H9 (cell line): ENCODE results near the gene PTGS1. TPM values are rescaled to one million over a fixed set of nuclear protein-coding genes. Genes with fewer than 3 reads are reported as not detected.

Experiments
- DNase-seq: peaks from one replicate; pipeline ENCODE4 v3.0.0-alpha.2; 2017
- H2AFZ ChIP-seq: one replicate; pipeline ENCODE4 v1.6.1; 2013; ENCODE audit warnings: mild to moderate bottlenecking, low read length, control low read depth, moderate library complexity
- H2AK5ac ChIP-seq: 2 replicates; pipeline ENCODE4 v1.6.1; 2013; ENCODE audit warnings: low read length, control low read depth, mixed read lengths; ENCODE audit not compliant: insufficient read length
- H2BK120ac ChIP-seq: one replicate; pipeline ENCODE4 v1.6.1; 2013; ENCODE audit warnings: low read depth, mild to moderate bottlenecking, low read length, control low read depth, inconsistent platforms; ENCODE audit not compliant: poor library complexity, severe bottlenecking
- H2BK12ac ChIP-seq: 2 replicates; pipeline ENCODE4 v1.6.1; 2013; ENCODE audit warnings: low read length, control low read depth, mixed read lengths, low read depth; ENCODE audit not compliant: insufficient read length
- H2BK15ac ChIP-seq: 2 replicates; pipeline ENCODE4 v1.6.1; 2013; ENCODE audit warnings: low read depth, low read length, control low read depth
- H2BK20ac ChIP-seq: one replicate; pipeline ENCODE4 v1.6.1; 2013; ENCODE audit warnings: low read depth, mild to moderate bottlenecking, low read length, control low read depth, inconsistent platforms; ENCODE audit not compliant: poor library complexity, severe bottlenecking
- H2BK5ac ChIP-seq: 2 replicates; pipeline ENCODE4 v1.6.1; 2013; ENCODE audit warnings: low read length, control low read depth, mixed read lengths; ENCODE audit not compliant: insufficient read length
- H3K14ac ChIP-seq: 2 replicates; pipeline ENCODE4 v1.6.1; 2013; ENCODE audit warnings: low read length, control low read depth; ENCODE audit not compliant: insufficient read depth
- H3K18ac ChIP-seq: 2 replicates; pipeline ENCODE4 v1.6.1; 2013; ENCODE audit warnings: low read depth, mild to moderate bottlenecking, mixed read lengths, low read length, control low read depth; ENCODE audit not compliant: insufficient read length
- H3K23ac ChIP-seq: 2 replicates; pipeline ENCODE4 v1.6.1; 2013; ENCODE audit warnings: low read length, control low read depth, mixed read lengths, low read depth; ENCODE audit not compliant: insufficient read length
- H3K23me2 ChIP-seq: 2 replicates; pipeline ENCODE4 v1.6.1; 2013; ENCODE audit warnings: low read depth, mild to moderate bottlenecking, mixed read lengths, low read length, control low read depth; ENCODE audit not compliant: insufficient read length, poor library complexity, severe bottlenecking
- H3K27ac ChIP-seq: 2 replicates; pipeline ENCODE4 v1.5.1; 2013; ENCODE audit warnings: low read length, control low read depth, mixed read lengths, low read depth; ENCODE audit not compliant: insufficient read length
- H3K27me3 ChIP-seq: 2 replicates; pipeline ENCODE4 v1.6.1; 2013; ENCODE audit warnings: low read length, control low read depth, inconsistent platforms; ENCODE audit not compliant: insufficient read depth
- H3K4ac ChIP-seq: 2 replicates; pipeline ENCODE4 v1.6.1; 2013; ENCODE audit warnings: low read depth, mild to moderate bottlenecking, control low read depth, inconsistent platforms, low read length, moderate library complexity
- H3K4me1 ChIP-seq: 2 replicates; pipeline ENCODE4 v1.6.1; 2013; ENCODE audit warnings: low read length, control low read depth, inconsistent platforms; ENCODE audit not compliant: insufficient read depth
- H3K4me2 ChIP-seq: 2 replicates; pipeline ENCODE4 v1.6.1; 2013; ENCODE audit warnings: low read length, control low read depth, mixed read lengths; ENCODE audit not compliant: insufficient read length, insufficient read depth
- H3K56ac ChIP-seq: 2 replicates; pipeline ENCODE4 v1.6.1; 2013; ENCODE audit warnings: low read depth, mild to moderate bottlenecking, mixed read lengths, low read length, control low read depth; ENCODE audit not compliant: insufficient read length
- H3K79me1 ChIP-seq: 2 replicates; pipeline ENCODE4 v1.6.1; 2013; ENCODE audit warnings: low read depth, mild to moderate bottlenecking, moderate library complexity, low read length, control low read depth, inconsistent platforms; ENCODE audit not compliant: insufficient read depth, poor library complexity, severe bottlenecking
- H3K79me2 ChIP-seq: 2 replicates; pipeline ENCODE4 v1.6.1; 2013; ENCODE audit warnings: low read length, control low read depth, inconsistent platforms; ENCODE audit not compliant: insufficient read depth
- H3K9ac ChIP-seq: 2 replicates; pipeline ENCODE4 v1.6.1; 2013; ENCODE audit warnings: low read length, control low read depth, mixed read lengths; ENCODE audit not compliant: insufficient read length; ENCODE audit errors: extremely low read depth
- H3K9me3 ChIP-seq: one replicate; pipeline ENCODE4 v1.6.1; 2013; ENCODE audit warnings: low read depth, low read length, inconsistent platforms; ENCODE audit not compliant: control insufficient read depth
- H3T11ph ChIP-seq: one replicate; pipeline ENCODE4 v1.6.1; 2013; ENCODE audit warnings: mild to moderate bottlenecking, low read length, control low read depth, inconsistent platforms
- H4K20me1 ChIP-seq: one replicate; pipeline ENCODE4 v1.6.1; 2013; ENCODE audit not compliant: control insufficient read depth, insufficient read length, insufficient read depth
- H4K5ac ChIP-seq: 2 replicates; pipeline ENCODE4 v1.6.1; 2013; ENCODE audit warnings: low read depth, mild to moderate bottlenecking, mixed read lengths, low read length, control low read depth; ENCODE audit not compliant: insufficient read length
- H4K8ac ChIP-seq: replicated peaks from 2 replicates; pipeline ENCODE4 v1.6.1; 2013; ENCODE audit warnings: low read length, control low read depth, mixed read lengths, low read depth; ENCODE audit not compliant: insufficient read length
- H4K91ac ChIP-seq: 2 replicates; pipeline ENCODE4 v1.6.1; 2013; ENCODE audit warnings: low read depth, mild to moderate bottlenecking, moderate library complexity, mixed read lengths, low read length, control low read depth; ENCODE audit not compliant: insufficient read length
- H3K27ac Mint-ChIP-seq, 3 experiments: 2 replicates in 2 of 3; 3 replicates in 1 of 3; pipeline ENCODE4 v1.8.0; 2020 to 2021; ENCODE audit warnings: mixed read lengths in 3 of 3, mild to moderate bottlenecking in 1 of 3, moderate library complexity in 1 of 3
- H3K27me3 Mint-ChIP-seq: 2 replicates; pipeline ENCODE4 v1.8.0; 2021; ENCODE audit warnings: low read depth, mild to moderate bottlenecking, moderate library complexity, mixed read lengths
- H3K36me3 Mint-ChIP-seq, 3 experiments: 2 replicates in 2 of 3; 3 replicates in 1 of 3; pipeline ENCODE4 v1.8.0; 2020 to 2021; ENCODE audit warnings: low read depth in 3 of 3, mixed read lengths in 3 of 3; ENCODE audit not compliant: insufficient read depth in 1 of 3
- H3K4me1 Mint-ChIP-seq, 2 experiments: 2 replicates each; pipeline ENCODE4 v1.8.0; 2020; ENCODE audit warnings: mixed read lengths in 2 of 2
- H3K4me3 Mint-ChIP-seq, 2 experiments: 2 replicates in 1 of 2; 3 replicates in 1 of 2; pipeline ENCODE4 v1.8.0; 2020 to 2021; ENCODE audit warnings: mild to moderate bottlenecking in 2 of 2, mixed read lengths in 2 of 2, moderate library complexity in 1 of 2
- H3K9me3 Mint-ChIP-seq, 2 experiments: 2 replicates in 1 of 2; 3 replicates in 1 of 2; pipeline ENCODE4 v1.8.0; 2020; ENCODE audit warnings: mild to moderate bottlenecking in 2 of 2, mixed read lengths in 2 of 2, moderate library complexity in 1 of 2
- WGBS: extraction: QIAGEN DNeasy Blood & Tissue Kit; methylation state at CpG from one replicate; pipeline ENCODE4 v1.1.7; 2013; ENCODE audit warnings: missing lambda C conversion rate, low lambda C conversion rate, mixed read lengths; ENCODE audit not compliant: insufficient read length; ENCODE audit errors: extremely low coverage; 5-methylcytosine and 5-hydroxymethylcytosine counted together
- total RNA-seq: library from RNA; stranded (reverse); gene quantifications from 2 replicates; pipeline ENCODE4 v1.2.1, GENCODE V29; 2021
- TF ChIP-seq, protein P1 (sequence below): fragments of 200-600 bp; sonication (generic); conservative IDR thresholded peaks from 3 replicates; pipeline ENCODE4 v1.8.0; 2021; ENCODE audit warnings: antibody characterized with exemption, mild to moderate bottlenecking

Gene PTGS1
- total RNA-seq, 1 experiment from 2014 or later, result 1.3 TPM

- no peak overlapping the region for H2BK5ac ChIP-seq
- Mint-ChIP-seq H3K4me3 (no peak overlapping the region), H3K9me3 (peaks cover 7 to 11% of the 10 kb centered on the region in 2 experiments; a peak in 3 of 5 replicates), H3K36me3 (no peaks in the 10 kb centered on the region; a peak in 1 of 7 replicates), H3K27me3 (peaks cover 16% of the 10 kb centered on the region), H3K4me1 (no peaks in the 10 kb centered on the region), H3K27ac (no peak overlapping the region; a peak in 1 of 7 replicates)
- no peaks in the 10 kb centered on the region for H3K9me3 ChIP-seq
- no peaks in the 10 kb centered on the region for H3K23me2 ChIP-seq
- no peak overlapping the region for H3T11ph ChIP-seq
- TF ChIP-seq, protein P1, sequence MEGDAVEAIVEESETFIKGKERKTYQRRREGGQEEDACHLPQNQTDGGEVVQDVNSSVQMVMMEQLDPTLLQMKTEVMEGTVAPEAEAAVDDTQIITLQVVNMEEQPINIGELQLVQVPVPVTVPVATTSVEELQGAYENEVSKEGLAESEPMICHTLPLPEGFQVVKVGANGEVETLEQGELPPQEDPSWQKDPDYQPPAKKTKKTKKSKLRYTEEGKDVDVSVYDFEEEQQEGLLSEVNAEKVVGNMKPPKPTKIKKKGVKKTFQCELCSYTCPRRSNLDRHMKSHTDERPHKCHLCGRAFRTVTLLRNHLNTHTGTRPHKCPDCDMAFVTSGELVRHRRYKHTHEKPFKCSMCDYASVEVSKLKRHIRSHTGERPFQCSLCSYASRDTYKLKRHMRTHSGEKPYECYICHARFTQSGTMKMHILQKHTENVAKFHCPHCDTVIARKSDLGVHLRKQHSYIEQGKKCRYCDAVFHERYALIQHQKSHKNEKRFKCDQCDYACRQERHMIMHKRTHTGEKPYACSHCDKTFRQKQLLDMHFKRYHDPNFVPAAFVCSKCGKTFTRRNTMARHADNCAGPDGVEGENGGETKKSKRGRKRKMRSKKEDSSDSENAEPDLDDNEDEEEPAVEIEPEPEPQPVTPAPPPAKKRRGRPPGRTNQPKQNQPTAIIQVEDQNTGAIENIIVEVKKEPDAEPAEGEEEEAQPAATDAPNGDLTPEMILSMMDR, result no peak
- no peak overlapping the region for H3K56ac ChIP-seq
- H3K14ac ChIP-seq, result no peak overlapping the region; the same call in 1 of the 2 replicates
- H3K23ac ChIP-seq, result no peak overlapping the region
- H3K4me2 ChIP-seq, result no peak overlapping the region
- no peak overlapping the region for H3K27ac ChIP-seq
- no peak overlapping the region for H3K9ac ChIP-seq
- H3K4me1 ChIP-seq, result no peaks in the 10 kb centered on the region
- H2BK12ac ChIP-seq, result no peak overlapping the region
- no peak overlapping the region for H4K8ac ChIP-seq
- H4K20me1 ChIP-seq, result no peaks in the 10 kb centered on the region
- no peak overlapping the region for H2AFZ ChIP-seq
- no peaks in the 10 kb centered on the region for H3K79me1 ChIP-seq
- H4K5ac ChIP-seq, result no peak overlapping the region
- no peak overlapping the region for H3K18ac ChIP-seq
- no peak for DNase-seq
- H2BK120ac ChIP-seq, result no peak overlapping the region
- no peak overlapping the region for H2BK20ac ChIP-seq
- H2AK5ac ChIP-seq, result no peak overlapping the region
- H3K27me3 ChIP-seq, result no peaks in the 10 kb centered on the region
- WGBS, result no CpG with 5 or more reads among the region's 4 CpGs
- H2BK15ac ChIP-seq, result no peak overlapping the region
- H3K4ac ChIP-seq, result no peak overlapping the region
- no peaks in the 10 kb centered on the region for H3K79me2 ChIP-seq
- H4K91ac ChIP-seq, result no peak overlapping the region
Observed at GRCh38 chr9:122355336-122355875, 15.4 kb upstream of the PTGS1 start.
